Measurements from ENCODE around the gene C19orf25. TPM values are rescaled to one million over a fixed set of nuclear protein-coding genes. Genes with fewer than 3 reads are reported as not detected.

The C19orf25 gene
- total and polyA plus RNA-seq, 9 of the 15 experiments (the other 6 are each of a cell fraction or from before 2014, with no cell fraction given) = 0.79 to 96.0 (median 36.1) TPM

DNA sequence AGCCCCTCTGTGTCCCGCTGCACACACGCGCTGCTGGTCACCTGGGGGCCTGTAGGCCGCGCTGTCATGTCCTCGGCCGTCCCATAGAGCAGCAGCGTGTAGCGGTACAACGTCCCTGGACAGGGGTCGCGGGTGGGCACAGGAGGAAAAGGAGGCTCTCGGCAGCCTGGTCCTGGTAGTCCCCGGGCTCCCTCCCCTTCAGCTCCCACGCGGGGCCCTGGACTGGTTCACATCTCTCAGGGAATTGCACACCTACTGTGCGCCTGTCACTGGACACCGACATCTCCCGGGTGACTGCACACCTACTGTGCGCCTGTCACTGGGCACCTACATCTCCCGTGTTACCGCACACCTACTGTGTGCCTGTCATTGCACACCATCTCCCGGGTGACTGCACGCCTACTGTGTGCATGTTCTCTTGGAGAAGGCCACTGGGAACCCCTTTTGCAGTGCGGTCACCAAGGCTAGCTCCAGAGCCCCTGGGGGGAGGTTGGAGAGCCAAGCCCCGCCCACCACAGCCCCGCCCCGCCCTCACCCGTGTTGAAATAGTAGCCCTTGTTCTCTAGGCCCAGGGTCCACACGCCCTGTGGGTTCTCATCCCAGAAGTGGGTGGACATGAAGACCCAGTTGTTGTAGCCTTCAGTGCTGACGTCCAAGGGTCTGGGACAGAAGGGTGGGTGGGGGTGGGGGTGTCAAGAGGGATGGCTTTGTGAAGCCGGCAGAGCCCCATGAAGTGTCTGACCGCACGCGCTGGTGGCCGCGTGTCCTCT is 3.5 kb upstream of the C19orf25 start (continued):
- TF ChIP-seq PTTG1 (tag; IDR thresholded peaks at IDR 0.05; ENCODE audit: low read depth) = no peak
- no peak for TF ChIP-seq ZNF282 (CRISPR knock-in tag; IDR thresholded peaks at IDR 0.05)
- TF ChIP-seq, protein P1, sequence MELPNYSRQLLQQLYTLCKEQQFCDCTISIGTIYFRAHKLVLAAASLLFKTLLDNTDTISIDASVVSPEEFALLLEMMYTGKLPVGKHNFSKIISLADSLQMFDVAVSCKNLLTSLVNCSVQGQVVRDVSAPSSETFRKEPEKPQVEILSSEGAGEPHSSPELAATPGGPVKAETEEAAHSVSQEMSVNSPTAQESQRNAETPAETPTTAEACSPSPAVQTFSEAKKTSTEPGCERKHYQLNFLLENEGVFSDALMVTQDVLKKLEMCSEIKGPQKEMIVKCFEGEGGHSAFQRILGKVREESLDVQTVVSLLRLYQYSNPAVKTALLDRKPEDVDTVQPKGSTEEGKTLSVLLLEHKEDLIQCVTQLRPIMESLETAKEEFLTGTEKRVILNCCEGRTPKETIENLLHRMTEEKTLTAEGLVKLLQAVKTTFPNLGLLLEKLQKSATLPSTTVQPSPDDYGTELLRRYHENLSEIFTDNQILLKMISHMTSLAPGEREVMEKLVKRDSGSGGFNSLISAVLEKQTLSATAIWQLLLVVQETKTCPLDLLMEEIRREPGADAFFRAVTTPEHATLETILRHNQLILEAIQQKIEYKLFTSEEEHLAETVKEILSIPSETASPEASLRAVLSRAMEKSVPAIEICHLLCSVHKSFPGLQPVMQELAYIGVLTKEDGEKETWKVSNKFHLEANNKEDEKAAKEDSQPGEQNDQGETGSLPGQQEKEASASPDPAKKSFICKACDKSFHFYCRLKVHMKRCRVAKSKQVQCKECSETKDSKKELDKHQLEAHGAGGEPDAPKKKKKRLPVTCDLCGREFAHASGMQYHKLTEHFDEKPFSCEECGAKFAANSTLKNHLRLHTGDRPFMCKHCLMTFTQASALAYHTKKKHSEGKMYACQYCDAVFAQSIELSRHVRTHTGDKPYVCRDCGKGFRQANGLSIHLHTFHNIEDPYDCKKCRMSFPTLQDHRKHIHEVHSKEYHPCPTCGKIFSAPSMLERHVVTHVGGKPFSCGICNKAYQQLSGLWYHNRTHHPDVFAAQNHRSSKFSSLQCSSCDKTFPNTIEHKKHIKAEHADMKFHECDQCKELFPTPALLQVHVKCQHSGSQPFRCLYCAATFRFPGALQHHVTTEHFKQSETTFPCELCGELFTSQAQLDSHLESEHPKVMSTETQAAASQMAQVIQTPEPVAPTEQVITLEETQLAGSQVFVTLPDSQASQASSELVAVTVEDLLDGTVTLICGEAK (IDR thresholded peaks at IDR 0.05) = no peak
- TF ChIP-seq, protein P1 (CRISPR knock-in tag; IDR thresholded peaks at IDR 0.05) = no peak
- TF ChIP-seq TSC22D4 (tag; IDR thresholded peaks at IDR 0.05) = no peak
- TF ChIP-seq HOXB6 (CRISPR knock-in tag; IDR thresholded peaks at IDR 0.05; ENCODE audit: borderline replicate concordance) = no peak
- TF ChIP-seq RB1 (IDR thresholded peaks at IDR 0.05; ENCODE audit: low read depth) = no peak
- TF ChIP-seq SP1 (CRISPR knock-in tag; IDR thresholded peaks at IDR 0.05) = 0 out of 2 replicates have a peak, but pooled peaks have one; percentile 53
- peak; percentile 33; the same call in 1 of the 2 replicates for TF ChIP-seq ZBTB2 (IDR thresholded peaks at IDR 0.05)
- no peak for TF ChIP-seq ZNF740 (CRISPR knock-in tag; IDR thresholded peaks at IDR 0.05)
- TF ChIP-seq ZNF740 (tag; IDR thresholded peaks at IDR 0.05) = 0 out of 4 replicates have a peak, but pooled peaks of 1 of the 2 experiments have one; percentile 30

Measured in K562 (cell line).